HL-60 (cell line): Measurements from ENCODE around the gene NOC4L.

ENCODE experiments used
- DNase-seq, 2 experiments: peaks; one replicate each; pipeline ENCODE4 v3.0.0-alpha.2; 2010 to 2020; ENCODE audit warnings: low read depth in 1 of 2, low spot score in 1 of 2
- H3K27ac ChIP-seq: fragments of 250-450 bp; sonication (Bioruptor Pico); replicated peaks from 2 replicates; pipeline ENCODE4 v1.5.1; 2020; ENCODE audit warnings: mild to moderate bottlenecking, moderate library complexity
- H3K27me3 ChIP-seq: fragments of 250-450 bp; sonication (Bioruptor Pico); 2 replicates; pipeline ENCODE4 v1.5.1; 2021; ENCODE audit warnings: mild to moderate bottlenecking, moderate library complexity; ENCODE audit not compliant: insufficient read depth, poor library complexity, severe bottlenecking
- H3K4me3 ChIP-seq: replicated peaks from 2 replicates; pipeline ENCODE4 v1.5.1; 2011; ENCODE audit warnings: mild to moderate bottlenecking, control low read depth, low read length; ENCODE audit not compliant: insufficient read depth
- GABPA ChIP-seq: IDR thresholded peaks from 2 replicates; pipeline ENCODE4 v1.6.1; 2012; ENCODE audit warnings: low read depth
- POLR2AphosphoS5 ChIP-seq: IDR thresholded peaks from 2 replicates; pipeline ENCODE4 v1.6.1; 2012; ENCODE audit warnings: low read depth
- SPI1 ChIP-seq: IDR thresholded peaks from 2 replicates; pipeline ENCODE4 v1.6.1; 2012; ENCODE audit warnings: low read depth, mild to moderate bottlenecking, borderline replicate concordance
- TF ChIP-seq, protein P1 (sequence below): IDR thresholded peaks from 2 replicates; pipeline ENCODE4 v1.6.1; 2012; ENCODE audit warnings: low read depth; ENCODE audit not compliant: insufficient replicate concordance
- TF ChIP-seq, protein P2 (sequence below): IDR thresholded peaks from one replicate; pipeline ENCODE4 v1.5.1; 2011; ENCODE audit warnings: low read length, control low read depth, inconsistent platforms; ENCODE audit not compliant: insufficient read depth

Gene NOC4L

DNA sequence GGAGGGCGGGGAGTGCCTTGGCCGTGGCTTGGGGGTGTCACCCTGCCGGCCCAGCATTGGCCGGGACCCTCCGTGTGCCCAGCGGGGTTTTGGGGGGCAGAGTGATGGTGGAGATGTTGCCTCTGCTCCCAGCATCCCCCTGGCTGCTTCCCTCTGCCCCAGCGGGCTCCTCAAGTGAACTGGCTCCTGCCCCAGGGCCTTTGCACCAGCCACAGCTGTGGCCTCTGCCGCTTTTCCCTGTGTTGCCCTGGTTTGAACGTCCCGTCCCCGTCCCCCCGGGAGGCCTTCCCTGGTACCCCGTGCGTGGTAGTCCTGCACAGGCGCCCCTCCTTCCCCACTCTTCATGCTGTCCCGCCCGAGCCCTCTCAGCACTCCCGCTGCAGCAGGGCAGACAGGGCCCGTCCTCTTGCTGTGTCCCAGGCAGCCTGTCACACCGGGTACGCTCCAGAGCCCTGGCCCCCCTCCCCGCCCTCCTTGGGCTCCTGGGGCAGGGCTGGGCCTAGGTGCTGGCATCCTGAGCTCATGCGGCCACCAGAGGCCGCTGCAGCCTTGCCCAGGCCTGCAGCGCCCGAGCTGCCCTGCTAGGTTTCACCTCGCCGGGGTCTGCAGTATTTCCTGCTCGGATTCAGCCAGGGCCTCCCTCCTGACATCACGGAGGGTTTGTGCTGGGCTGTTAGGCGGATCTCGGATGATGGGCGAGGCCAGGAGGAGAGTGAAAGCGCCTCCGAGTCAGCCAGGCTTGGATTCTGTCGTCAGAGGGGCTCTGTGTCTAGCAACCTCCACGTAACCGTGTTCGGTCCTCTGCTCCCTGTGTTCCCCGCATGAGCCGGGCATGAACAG, 9.5 kb downstream of the NOC4L start:
- H3K27me3 ChIP-seq, result no peaks in the 10 kb centered on the region
- TF ChIP-seq, protein P1, sequence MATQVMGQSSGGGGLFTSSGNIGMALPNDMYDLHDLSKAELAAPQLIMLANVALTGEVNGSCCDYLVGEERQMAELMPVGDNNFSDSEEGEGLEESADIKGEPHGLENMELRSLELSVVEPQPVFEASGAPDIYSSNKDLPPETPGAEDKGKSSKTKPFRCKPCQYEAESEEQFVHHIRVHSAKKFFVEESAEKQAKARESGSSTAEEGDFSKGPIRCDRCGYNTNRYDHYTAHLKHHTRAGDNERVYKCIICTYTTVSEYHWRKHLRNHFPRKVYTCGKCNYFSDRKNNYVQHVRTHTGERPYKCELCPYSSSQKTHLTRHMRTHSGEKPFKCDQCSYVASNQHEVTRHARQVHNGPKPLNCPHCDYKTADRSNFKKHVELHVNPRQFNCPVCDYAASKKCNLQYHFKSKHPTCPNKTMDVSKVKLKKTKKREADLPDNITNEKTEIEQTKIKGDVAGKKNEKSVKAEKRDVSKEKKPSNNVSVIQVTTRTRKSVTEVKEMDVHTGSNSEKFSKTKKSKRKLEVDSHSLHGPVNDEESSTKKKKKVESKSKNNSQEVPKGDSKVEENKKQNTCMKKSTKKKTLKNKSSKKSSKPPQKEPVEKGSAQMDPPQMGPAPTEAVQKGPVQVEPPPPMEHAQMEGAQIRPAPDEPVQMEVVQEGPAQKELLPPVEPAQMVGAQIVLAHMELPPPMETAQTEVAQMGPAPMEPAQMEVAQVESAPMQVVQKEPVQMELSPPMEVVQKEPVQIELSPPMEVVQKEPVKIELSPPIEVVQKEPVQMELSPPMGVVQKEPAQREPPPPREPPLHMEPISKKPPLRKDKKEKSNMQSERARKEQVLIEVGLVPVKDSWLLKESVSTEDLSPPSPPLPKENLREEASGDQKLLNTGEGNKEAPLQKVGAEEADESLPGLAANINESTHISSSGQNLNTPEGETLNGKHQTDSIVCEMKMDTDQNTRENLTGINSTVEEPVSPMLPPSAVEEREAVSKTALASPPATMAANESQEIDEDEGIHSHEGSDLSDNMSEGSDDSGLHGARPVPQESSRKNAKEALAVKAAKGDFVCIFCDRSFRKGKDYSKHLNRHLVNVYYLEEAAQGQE, result no peak
- TF ChIP-seq, protein P2, sequence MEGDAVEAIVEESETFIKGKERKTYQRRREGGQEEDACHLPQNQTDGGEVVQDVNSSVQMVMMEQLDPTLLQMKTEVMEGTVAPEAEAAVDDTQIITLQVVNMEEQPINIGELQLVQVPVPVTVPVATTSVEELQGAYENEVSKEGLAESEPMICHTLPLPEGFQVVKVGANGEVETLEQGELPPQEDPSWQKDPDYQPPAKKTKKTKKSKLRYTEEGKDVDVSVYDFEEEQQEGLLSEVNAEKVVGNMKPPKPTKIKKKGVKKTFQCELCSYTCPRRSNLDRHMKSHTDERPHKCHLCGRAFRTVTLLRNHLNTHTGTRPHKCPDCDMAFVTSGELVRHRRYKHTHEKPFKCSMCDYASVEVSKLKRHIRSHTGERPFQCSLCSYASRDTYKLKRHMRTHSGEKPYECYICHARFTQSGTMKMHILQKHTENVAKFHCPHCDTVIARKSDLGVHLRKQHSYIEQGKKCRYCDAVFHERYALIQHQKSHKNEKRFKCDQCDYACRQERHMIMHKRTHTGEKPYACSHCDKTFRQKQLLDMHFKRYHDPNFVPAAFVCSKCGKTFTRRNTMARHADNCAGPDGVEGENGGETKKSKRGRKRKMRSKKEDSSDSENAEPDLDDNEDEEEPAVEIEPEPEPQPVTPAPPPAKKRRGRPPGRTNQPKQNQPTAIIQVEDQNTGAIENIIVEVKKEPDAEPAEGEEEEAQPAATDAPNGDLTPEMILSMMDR, result peak; percentile 81
- DNase-seq, result peak; percentile 46 to 72
- no peak overlapping the region for H3K4me3 ChIP-seq
- H3K27ac ChIP-seq, result no peak overlapping the region

DNA sequence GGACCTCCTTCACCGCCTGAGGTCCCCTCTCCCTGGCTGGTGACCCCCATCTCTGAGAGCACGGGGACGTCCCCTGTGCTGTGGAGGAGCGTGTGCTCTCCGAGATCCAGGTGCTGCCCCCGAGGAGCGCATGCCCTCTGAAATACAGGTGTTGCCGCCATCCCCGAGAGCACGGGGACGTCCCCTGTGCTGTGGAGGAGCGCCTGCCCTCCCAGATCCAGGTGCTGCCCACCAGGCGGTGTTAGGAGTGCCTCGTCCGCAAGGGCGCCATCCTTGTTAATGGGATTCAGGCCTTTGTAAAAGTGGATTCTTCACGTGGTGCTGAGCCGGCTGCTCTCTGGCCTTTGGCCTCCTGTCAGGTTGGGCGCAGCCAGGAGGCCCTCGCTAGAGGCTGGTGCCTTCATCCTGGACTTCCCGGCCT, 10.1 kb downstream of the NOC4L start:
- DNase-seq, result no peak
- Histone ChIP-seq H3K4me3 (no peak overlapping the region), H3K27ac (no peak overlapping the region), H3K27me3 (no peaks in the 10 kb centered on the region)
- TF ChIP-seq, protein P2, result no peak
- TF ChIP-seq GABPA (no peak), SPI1 (no peak), POLR2AphosphoS5 (no peak)
- TF ChIP-seq, protein P1, result no peak

DNA sequence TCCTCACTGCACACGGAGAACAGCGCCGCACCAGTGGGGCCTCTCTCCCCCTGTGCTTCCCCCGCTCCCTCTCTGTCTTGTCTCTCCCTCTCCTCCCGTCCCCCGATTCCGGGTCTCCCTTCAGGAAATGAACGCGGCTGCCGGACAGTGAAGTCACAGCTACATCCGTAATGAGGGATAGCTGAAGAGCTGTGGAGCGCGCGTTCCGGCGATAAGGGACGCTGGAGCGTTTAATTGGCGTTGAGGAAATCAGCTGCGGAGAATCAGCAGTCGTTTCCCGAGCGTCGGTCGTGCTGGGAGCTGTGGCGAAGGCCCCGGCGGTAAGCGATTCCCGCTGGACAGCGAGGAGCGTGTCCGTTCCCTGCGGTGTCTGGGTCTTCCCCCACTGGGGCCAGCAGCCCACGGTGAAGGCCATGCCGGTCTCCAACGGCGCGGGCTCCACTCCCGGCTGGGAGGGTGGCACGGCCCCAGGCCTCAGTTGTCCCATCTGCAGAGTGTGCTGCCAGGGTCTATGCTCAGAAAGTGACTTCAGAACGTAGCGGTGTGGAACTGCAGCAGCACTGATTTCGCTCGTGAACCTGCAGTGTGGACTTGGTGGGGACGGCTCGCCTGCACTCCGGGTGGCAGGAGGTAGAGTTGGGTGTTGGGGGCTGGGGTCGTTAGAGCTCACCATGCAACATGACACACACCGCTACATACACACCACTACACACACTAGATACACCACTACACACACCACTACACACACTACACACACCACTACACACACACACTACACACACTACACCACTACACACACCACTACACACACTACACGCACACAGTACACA, 10.9 kb downstream of the NOC4L start:
- TF ChIP-seq GABPA (no peak), SPI1 (no peak), POLR2AphosphoS5 (no peak)
- TF ChIP-seq, protein P2, result no peak
- TF ChIP-seq, protein P1, result no peak
- no peak for DNase-seq
- H3K27me3 ChIP-seq, result no peaks in the 10 kb centered on the region
- no peak overlapping the region for H3K4me3 ChIP-seq
- no peak overlapping the region for H3K27ac ChIP-seq
